Left lung (tissue), 10 donors: Measurements from ENCODE around the gene P2RY6. TPM values are rescaled to one million over a fixed set of nuclear protein-coding genes. Genes with fewer than 3 reads are reported as not detected.

Experiments used
- ATAC-seq: fragments of 200-7000 bp; cut with Tn5 transposase; one replicate; pipeline ENCODE4 v1.9.1; 2020; ENCODE audit warnings: moderate library complexity
- DNase-seq, 4 donors: peaks; one replicate each; pipeline ENCODE4 v3.0.0-alpha.2; 2013 to 2020
- H3K27ac ChIP-seq, 2 donors: fragments of 200-600 bp; sonication (generic) in 1 of 2; one replicate each; pipeline versions ENCODE4 v1.5.0 to v1.8.0; 2020 to 2021
- H3K27me3 ChIP-seq, 2 donors: fragments of 200-600 bp; sonication (generic) in 1 of 2; one replicate each; pipeline versions ENCODE4 v1.5.0 to v1.8.0; 2020 to 2021
- H3K36me3 ChIP-seq, 2 donors: fragments of 200-600 bp; sonication (generic) in 1 of 2; one replicate each; pipeline versions ENCODE4 v1.5.0 to v1.8.0; 2020 to 2021
- H3K4me1 ChIP-seq, 2 donors: fragments of 200-600 bp; one replicate each; pipeline ENCODE4 v1.8.0; 2021
- H3K4me3 ChIP-seq, 2 donors: fragments of 200-600 bp; sonication (generic) in 1 of 2; one replicate each; pipeline versions ENCODE4 v1.5.0 to v1.8.0; 2020 to 2021; ENCODE audit warnings: mild to moderate bottlenecking in 1 of 2
- H3K9me3 ChIP-seq, 2 donors: fragments of 200-600 bp; sonication (generic) in 1 of 2; one replicate each; pipeline versions ENCODE4 v1.5.0 to v1.8.0; 2020 to 2021
- intact Hi-C, 2 donors: fragments of 100-400 bp; cut with DNase I; formaldehyde crosslinking; loops; one replicate each; pipeline versions ENCODE4 v1.11.2 to v1.14.2; 2022
- polyA plus RNA-seq, 6 donors: library from polyadenylated mRNA; unstranded; fragments of 120-200 nt; gene quantifications; one replicate each; pipeline ENCODE4 v1.2.1, GENCODE V29; 2013; ENCODE audit not compliant: insufficient read length in 6 of 6
- total RNA-seq, 2 donors: library from RNA; stranded (reverse); fragmentation: NEBNext Ultra II Directional; extraction: Animal tissue kit (Norgen Biotek cat#: 25700); gene quantifications; one replicate each; pipeline ENCODE4 v1.2.1, GENCODE V29; 2021
- TF ChIP-seq, protein P1 (sequence below), 2 donors: fragments of 200-600 bp; sonication (generic) in 1 of 2; IDR thresholded peaks; one replicate each; pipeline versions ENCODE4 v1.5.0 to v1.8.0; 2021; ENCODE audit warnings: antibody characterized with exemption in 2 of 2
- donor health status: DM: no; HTN: yes; CAD: no.
- donor health status: DM: no; HTN: no; CAD: no.

P2RY6 gene
- total and polyA plus RNA-seq, 8 donors, result 0.87 to 4.8 (median 1.9) TPM

DNA sequence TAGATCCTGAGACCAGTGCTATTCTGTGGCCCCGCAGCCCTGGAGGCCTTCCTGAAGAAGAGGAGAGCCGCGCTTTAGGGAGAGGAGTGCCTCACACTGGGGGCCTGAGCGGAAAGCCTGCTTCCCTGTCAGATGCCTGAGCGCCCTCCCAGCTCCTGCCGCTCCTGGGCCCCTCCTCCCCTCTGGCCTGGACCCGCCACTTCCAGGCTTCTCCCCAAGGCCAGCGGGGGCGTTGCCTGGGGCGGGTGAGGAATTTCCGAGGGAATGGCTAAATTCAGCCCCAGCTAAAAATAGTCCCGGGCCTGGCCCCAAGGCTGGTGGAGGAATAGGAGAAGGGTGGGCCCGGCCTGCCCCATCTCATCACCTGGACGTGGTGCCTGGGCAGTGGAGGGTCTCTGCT is 51.3 kb downstream of the P2RY6 start:
- H3K36me3 ChIP-seq, result no peaks in the 10 kb centered on the region
- TF ChIP-seq, protein P1, sequence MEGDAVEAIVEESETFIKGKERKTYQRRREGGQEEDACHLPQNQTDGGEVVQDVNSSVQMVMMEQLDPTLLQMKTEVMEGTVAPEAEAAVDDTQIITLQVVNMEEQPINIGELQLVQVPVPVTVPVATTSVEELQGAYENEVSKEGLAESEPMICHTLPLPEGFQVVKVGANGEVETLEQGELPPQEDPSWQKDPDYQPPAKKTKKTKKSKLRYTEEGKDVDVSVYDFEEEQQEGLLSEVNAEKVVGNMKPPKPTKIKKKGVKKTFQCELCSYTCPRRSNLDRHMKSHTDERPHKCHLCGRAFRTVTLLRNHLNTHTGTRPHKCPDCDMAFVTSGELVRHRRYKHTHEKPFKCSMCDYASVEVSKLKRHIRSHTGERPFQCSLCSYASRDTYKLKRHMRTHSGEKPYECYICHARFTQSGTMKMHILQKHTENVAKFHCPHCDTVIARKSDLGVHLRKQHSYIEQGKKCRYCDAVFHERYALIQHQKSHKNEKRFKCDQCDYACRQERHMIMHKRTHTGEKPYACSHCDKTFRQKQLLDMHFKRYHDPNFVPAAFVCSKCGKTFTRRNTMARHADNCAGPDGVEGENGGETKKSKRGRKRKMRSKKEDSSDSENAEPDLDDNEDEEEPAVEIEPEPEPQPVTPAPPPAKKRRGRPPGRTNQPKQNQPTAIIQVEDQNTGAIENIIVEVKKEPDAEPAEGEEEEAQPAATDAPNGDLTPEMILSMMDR (IDR thresholded peaks at IDR 0.05), result no peak
- peak overlapping the region; percentile 53 to 83 for H3K27ac ChIP-seq
- no peaks in the 10 kb centered on the region for H3K9me3 ChIP-seq
- H3K4me1 ChIP-seq, result peaks cover 46 to 82% of the 10 kb centered on the region in 2 donors
- peak; percentile 62 for ATAC-seq
- H3K27me3 ChIP-seq, result no peaks in the 10 kb centered on the region
- intact Hi-C loops, result no loop called here
- peak in 2 of 4 donors; percentile 78 to 83 for DNase-seq
- H3K4me3 ChIP-seq, result no peak overlapping the region

DNA sequence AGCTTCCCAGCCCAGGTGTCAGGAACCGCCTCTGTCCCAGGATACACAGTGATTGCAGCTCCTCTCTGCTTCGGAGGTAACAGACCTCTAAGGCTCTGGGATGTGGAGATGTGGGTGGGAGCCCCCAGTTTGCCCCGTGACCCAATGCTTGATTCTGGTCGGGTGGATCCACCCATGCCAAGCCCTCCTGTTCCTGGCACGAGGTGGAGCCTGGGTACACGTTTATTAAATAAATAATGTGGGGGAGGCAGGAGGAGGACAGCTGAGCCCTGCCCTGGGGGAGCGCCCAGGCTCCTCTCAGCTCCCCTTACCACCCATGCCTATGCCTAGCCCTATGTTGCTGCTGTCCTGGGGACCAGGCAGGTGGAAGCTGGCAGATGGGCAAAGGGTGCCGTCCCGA is 52.0 kb downstream of the P2RY6 start:
- no peak overlapping the region for H3K4me3 ChIP-seq
- H3K4me1 ChIP-seq, result peaks cover 46 to 78% of the 10 kb centered on the region in 2 donors
- no peaks in the 10 kb centered on the region for H3K27me3 ChIP-seq
- DNase-seq, result no peak
- intact Hi-C loops, result no loop called here
- TF ChIP-seq, protein P1 (IDR thresholded peaks at IDR 0.05), result no peak
- no peaks in the 10 kb centered on the region for H3K36me3 ChIP-seq
- H3K27ac ChIP-seq, result peak overlapping the region; percentile 53 to 83
- no peaks in the 10 kb centered on the region for H3K9me3 ChIP-seq
- ATAC-seq, result peak; percentile 8

DNA sequence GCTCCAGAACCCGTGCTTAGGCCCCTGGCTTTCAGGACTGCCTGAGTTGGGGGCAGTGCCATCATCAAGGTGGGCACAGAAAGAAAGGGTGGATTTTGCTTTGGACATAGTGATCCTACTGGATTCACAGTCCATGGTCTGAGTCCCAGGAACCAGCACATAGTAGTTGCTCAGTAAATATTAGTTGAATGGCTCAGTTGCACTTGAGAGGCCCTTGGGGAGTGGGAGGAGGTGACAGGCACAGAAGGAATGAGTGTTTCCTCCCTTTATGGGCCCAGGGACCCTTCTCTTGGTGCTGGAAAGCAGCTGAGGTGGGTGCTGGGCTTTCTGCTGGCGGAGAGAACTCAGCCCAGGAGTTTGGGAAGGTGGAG is 52.5 kb downstream of the P2RY6 start:
- TF ChIP-seq, protein P1 (IDR thresholded peaks at IDR 0.05), result no peak
- Histone ChIP-seq H3K9me3 (no peaks in the 10 kb centered on the region), H3K4me1 (peaks cover 46 to 76% of the 10 kb centered on the region in 2 donors), H3K27me3 (no peaks in the 10 kb centered on the region), H3K27ac (peak overlapping the region; percentile 53 to 83), H3K36me3 (no peaks in the 10 kb centered on the region), H3K4me3 (no peak overlapping the region)
- no peak for DNase-seq
- no peak for ATAC-seq
- intact Hi-C loops, result no loop called here

DNA sequence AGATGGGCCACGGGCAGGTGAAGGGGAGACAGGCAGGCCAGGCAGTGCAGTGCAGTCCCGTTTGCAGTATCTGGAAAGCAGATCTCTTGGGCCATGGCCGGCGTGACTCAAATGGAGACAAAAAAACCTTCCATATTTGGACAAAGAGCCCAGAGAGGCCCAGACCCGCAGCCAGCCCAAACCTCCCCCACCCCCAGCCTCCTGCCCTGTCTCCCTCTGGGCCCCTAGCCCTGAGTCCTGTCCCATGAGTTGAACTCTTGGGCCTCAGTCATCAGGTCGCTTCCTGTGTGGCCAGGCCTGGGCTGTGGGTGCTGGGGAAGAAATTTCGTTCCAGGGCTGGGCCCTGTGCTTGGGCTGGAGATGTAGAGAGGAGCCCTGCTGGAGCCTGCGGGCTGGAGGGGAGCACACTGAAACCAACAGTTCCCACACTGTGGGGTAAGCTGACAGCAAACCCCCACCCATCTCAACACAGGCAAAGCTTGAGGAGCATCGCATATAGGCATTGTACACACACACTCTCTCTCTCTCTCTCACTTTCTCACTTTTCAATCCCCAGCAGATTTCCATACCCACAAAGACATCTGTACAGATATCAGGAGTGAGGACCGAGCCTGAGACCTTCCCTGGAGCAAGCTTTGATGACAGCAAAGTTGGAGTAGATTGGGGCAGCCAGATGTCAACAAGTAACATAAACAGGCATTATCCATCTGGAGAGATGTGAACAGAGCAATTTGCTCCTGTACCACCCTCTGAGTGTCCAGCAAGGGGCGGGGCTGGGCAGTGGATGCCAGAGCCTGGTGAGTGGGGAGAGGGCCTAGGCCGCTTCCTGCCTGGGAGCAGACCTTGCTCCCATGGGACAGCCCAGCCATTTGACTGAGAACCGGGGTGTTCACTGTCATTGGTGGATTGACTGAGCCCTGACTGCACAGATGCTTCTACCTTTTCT is 53.2 kb downstream of the P2RY6 start:
- DNase-seq (no peak), ATAC-seq (no peak)
- TF ChIP-seq, protein P1 (IDR thresholded peaks at IDR 0.05), result no peak
- Histone ChIP-seq H3K4me1 (peaks cover 46 to 77% of the 10 kb centered on the region in 2 donors), H3K27me3 (no peaks in the 10 kb centered on the region), H3K27ac (peak overlapping the region; percentile 53 to 83), H3K9me3 (no peaks in the 10 kb centered on the region), H3K36me3 (no peaks in the 10 kb centered on the region), H3K4me3 (no peak overlapping the region)
- intact Hi-C loops, result no loop called here
